Fibroblast of the aortic adventitia (primary cell): ENCODE measurements around the gene COL4A6. TPM values are rescaled to one million over a fixed set of nuclear protein-coding genes. Genes with fewer than 3 reads are reported as not detected.

Experiments used
- DNase-seq: peaks from one replicate; pipeline ENCODE4 v3.0.0-alpha.2; 2010; ENCODE audit warnings: low read depth
- H3K4me3 ChIP-seq: 2 replicates; pipeline ENCODE4 v1.5.1; 2011; ENCODE audit warnings: low read depth, mild to moderate bottlenecking, control low read depth, low read length, moderate library complexity
- CTCF ChIP-seq: IDR thresholded peaks from 2 replicates; pipeline ENCODE4 v1.5.1; 2011; ENCODE audit warnings: mild to moderate bottlenecking, low read length, control low read depth, inconsistent platforms; ENCODE audit not compliant: insufficient read depth
- total RNA-seq: library from RNA; depleted of rRNA; stranded (reverse); fragments of >200 nt; gene quantifications from 2 replicates; pipeline ENCODE4 v1.2.3, GENCODE V29; 2012; ENCODE audit warnings: low replicate concordance

Gene COL4A6
- total RNA-seq, 1 donor, result 2.2 TPM

DNA sequence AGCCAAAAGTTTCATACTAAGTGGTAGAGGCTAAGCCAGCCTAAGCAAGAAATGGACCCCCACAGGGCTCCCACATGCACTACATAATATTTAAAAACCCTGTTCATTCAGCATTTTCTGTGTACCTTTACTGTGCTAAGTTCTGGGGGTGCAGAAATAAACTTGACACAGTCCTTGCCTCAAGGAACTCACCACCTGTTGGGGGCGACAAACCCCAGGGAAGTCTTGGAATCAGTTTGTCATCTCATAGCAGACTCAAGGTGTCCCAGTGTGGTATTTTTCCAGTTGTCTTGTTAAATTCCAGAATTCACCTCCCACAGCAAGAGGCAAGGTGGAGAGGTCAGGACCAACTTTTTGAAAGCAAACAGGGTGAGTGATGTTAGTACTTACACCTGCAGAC is 303.5 kb downstream of the COL4A6 start:
- no peak for TF ChIP-seq CTCF
- H3K4me3 ChIP-seq, result no peak overlapping the region
- DNase-seq, result no peak

- no peak overlapping the region for H3K4me3 ChIP-seq
- DNase-seq, result no peak
- no peak for TF ChIP-seq CTCF
Measured at GRCh38 chrX:108132876-108133275, 305.3 kb downstream of the COL4A6 start.

DNA sequence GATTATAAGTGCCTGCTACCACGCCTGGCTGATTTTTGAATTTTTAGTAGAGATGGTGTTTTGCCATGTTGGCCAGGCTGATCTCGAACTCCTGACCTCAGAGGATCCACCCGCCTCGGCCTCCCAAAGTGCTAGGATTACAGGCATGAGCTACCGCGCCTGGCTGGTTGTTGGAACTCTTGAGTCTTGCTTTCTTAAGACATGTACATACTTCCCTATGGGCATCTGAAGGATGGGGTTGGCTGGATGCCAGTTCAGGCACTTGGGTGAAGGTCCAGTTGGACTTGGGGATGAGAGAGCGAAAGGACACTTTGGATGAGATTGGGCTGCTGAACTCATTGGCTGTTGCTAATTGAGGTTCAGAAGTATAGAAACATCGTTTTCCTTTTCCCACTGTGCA is 306.2 kb downstream of the COL4A6 start:
- no peak overlapping the region for H3K4me3 ChIP-seq
- no peak for TF ChIP-seq CTCF
- DNase-seq, result no peak

DNA sequence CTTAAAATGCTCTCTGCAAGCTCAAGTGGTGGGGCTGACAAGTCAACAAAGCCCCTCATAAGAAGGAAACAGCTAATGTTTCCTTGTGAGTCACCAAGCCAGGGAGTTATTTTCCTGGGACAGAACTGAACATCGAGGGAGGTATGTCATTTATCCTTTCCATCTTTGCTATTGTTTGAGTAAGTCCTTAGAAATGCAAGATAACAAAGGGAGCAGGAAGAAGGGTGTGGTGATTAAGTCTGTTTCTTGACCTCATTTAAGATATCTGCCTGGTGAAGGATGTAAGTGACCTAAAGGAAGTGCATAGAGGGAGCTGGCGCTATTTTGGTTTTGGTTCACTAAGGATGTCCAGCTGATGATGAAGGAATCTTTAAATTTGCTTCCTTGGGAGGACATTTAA is 306.8 kb downstream of the COL4A6 start:
- TF ChIP-seq CTCF, result no peak
- DNase-seq, result peak; percentile 83

DNA sequence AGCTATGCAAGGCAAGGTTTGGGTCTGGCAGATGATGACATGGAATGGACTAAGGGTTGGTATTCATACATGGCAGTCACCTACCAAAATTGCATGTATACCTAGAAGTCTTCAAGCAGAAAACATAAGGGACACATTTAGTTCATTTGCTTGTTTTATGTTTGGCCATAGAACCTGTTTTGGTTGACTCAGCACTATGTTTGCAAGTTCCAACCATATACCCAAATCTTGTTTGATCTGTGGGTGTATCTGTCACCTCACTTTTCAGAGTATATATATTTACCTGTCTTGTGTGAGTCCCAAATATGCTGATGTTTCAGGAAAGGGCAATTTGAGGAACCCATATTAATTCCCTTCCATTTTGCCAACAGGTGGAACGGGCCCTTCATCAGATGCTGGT is 307.3 kb downstream of the COL4A6 start:
- TF ChIP-seq CTCF, result no peak
- no peak overlapping the region for H3K4me3 ChIP-seq
- no peak for DNase-seq

More for the DNA sequence above, 306.8 kb downstream of the COL4A6 start:
- no peak overlapping the region for H3K4me3 ChIP-seq

GRCh38 chrX:108127152-108127551 is 311.1 kb downstream of the COL4A6 start:
- no peak overlapping the region for H3K4me3 ChIP-seq
- no peak for TF ChIP-seq CTCF
- no peak for DNase-seq

DNA sequence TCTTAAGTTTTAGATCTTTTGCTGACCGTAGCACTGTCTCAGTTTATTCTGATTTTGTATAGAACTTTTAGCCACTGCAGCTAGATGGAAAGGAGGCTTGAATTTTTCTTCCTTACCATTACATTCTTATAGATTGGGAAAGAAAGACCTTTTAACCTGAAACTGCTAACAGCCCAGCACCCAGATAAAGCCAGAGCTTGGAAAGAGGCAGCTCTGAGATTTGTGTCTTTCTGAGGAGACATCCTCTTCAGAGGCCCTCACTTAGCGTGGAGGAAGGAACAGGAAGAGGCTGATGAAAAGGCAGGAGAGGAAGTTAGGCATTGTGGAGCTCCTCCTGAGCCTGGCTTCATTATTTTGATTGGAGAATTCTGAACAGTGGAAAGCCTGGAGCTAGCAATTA is 311.6 kb downstream of the COL4A6 start:
- TF ChIP-seq CTCF, result no peak
- DNase-seq, result no peak

More for the DNA sequence above, 311.6 kb downstream of the COL4A6 start:
- H3K4me3 ChIP-seq, result no peak overlapping the region
